ENCODE measurements around the gene C5orf63.

C5orf63 gene

GRCh38 chr5:127013407-127013806 is 59.9 kb downstream of the C5orf63 start:
- no peaks in the 10 kb centered on the region for H3K9me3 ChIP-seq
- H3K4me1 ChIP-seq = peaks cover 0 to 3% (median 0%) of the 10 kb centered on the region in 4 donors
- no peaks in the 10 kb centered on the region for H3K27me3 ChIP-seq
- intact Hi-C loops (cut with DNase I; ENCODE audit: low total_unique reads) = no loop called here
- no peak for DNase-seq
- TF ChIP-seq CTCF (IDR thresholded peaks at IDR 0.05) = no peak
- no peak overlapping the region for H3K27ac ChIP-seq
- H3K36me3 ChIP-seq = no peaks in the 10 kb centered on the region
- H3K4me3 ChIP-seq = no peak overlapping the region

GRCh38 chr5:127012916-127013315 is 60.4 kb downstream of the C5orf63 start:
- H3K4me1 ChIP-seq = peaks cover 0 to 3% (median 0%) of the 10 kb centered on the region in 4 donors
- no peaks in the 10 kb centered on the region for H3K27me3 ChIP-seq
- H3K36me3 ChIP-seq = no peaks in the 10 kb centered on the region
- intact Hi-C loops (cut with DNase I; ENCODE audit: low total_unique reads) = no loop called here
- no peak overlapping the region for H3K4me3 ChIP-seq
- no peak for TF ChIP-seq CTCF (IDR thresholded peaks at IDR 0.05)
- H3K9me3 ChIP-seq = no peaks in the 10 kb centered on the region
- H3K27ac ChIP-seq = no peak overlapping the region
- no peak for DNase-seq

- no peaks in the 10 kb centered on the region for H3K36me3 ChIP-seq
- H3K27ac ChIP-seq = no peak overlapping the region
- no peak for TF ChIP-seq CTCF (IDR thresholded peaks at IDR 0.05)
- H3K4me1 ChIP-seq = peaks cover 0 to 3% (median 0%) of the 10 kb centered on the region in 4 donors
- no peak overlapping the region for H3K4me3 ChIP-seq
- intact Hi-C loops (cut with DNase I; ENCODE audit: low total_unique reads) = no loop called here
- no peaks in the 10 kb centered on the region for H3K27me3 ChIP-seq
- no peak for DNase-seq
- no peaks in the 10 kb centered on the region for H3K9me3 ChIP-seq
Measured at GRCh38 chr5:127011961-127012644, 61.2 kb downstream of the C5orf63 start.

GRCh38 chr5:127011153-127011552 is 62.1 kb downstream of the C5orf63 start:
- Histone ChIP-seq H3K27ac (no peak overlapping the region), H3K4me3 (no peak overlapping the region), H3K36me3 (no peaks in the 10 kb centered on the region), H3K9me3 (no peaks in the 10 kb centered on the region), H3K27me3 (no peaks in the 10 kb centered on the region), H3K4me1 (peaks cover 0 to 3% (median 0%) of the 10 kb centered on the region in 4 donors)
- no peak for TF ChIP-seq CTCF (IDR thresholded peaks at IDR 0.05)
- intact Hi-C loops (cut with DNase I; ENCODE audit: low total_unique reads) = no loop called here
- no peak for DNase-seq

- Histone ChIP-seq H3K9me3 (no peaks in the 10 kb centered on the region), H3K27ac (no peak overlapping the region), H3K4me3 (no peak overlapping the region), H3K4me1 (peaks cover 0 to 3% (median 0%) of the 10 kb centered on the region in 4 donors), H3K27me3 (no peaks in the 10 kb centered on the region), H3K36me3 (no peaks in the 10 kb centered on the region)
- TF ChIP-seq CTCF (IDR thresholded peaks at IDR 0.05) = no peak
- no peak for DNase-seq
- intact Hi-C loops (cut with DNase I; ENCODE audit: low total_unique reads) = no loop called here
Measured at GRCh38 chr5:127010362-127010761, 62.9 kb downstream of the C5orf63 start.
